ENCODE data around the gene CYTH3.

CYTH3 gene

DNA sequence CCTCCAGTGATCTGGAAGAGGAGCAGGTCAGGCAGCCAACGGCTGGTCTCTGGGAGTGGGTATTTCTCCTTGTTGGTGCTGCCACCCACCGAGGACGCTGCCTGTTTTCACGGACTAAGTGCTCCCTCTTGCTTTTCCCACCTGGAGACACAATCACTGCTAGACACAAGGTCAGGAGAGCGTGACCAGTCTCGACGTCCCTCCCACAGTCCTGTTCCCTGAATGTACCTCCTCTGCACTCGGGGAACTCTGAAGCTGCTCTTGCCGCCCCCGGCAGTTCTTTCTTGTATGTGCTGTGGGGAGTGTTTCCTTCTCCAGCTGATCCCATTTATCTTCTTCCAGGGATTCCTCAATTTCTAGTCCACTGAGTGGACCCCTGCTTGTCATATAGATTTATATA is 89.4 kb downstream of the CYTH3 start:
- Histone ChIP-seq H3K4me3 (ENCODE audit: low read depth, low read length) (no peak overlapping the region), H3K4me1 (ENCODE audit: control insufficient read depth, insufficient read depth, low read length) (no peaks in the 10 kb centered on the region), H3K9ac (ENCODE audit: low read depth, low read length) (no peak overlapping the region), H3K27ac (ENCODE audit: low read depth, low read length) (no peak overlapping the region), H3K9me3 (ENCODE audit: control insufficient read depth, insufficient read depth, low read length) (no peaks in the 10 kb centered on the region), H3K27me3 (ENCODE audit: control insufficient read depth, insufficient read depth, low read length) (no peaks in the 10 kb centered on the region), H3K36me3 (ENCODE audit: control insufficient read depth, insufficient read depth, low read length) (no peaks in the 10 kb centered on the region)

DNA sequence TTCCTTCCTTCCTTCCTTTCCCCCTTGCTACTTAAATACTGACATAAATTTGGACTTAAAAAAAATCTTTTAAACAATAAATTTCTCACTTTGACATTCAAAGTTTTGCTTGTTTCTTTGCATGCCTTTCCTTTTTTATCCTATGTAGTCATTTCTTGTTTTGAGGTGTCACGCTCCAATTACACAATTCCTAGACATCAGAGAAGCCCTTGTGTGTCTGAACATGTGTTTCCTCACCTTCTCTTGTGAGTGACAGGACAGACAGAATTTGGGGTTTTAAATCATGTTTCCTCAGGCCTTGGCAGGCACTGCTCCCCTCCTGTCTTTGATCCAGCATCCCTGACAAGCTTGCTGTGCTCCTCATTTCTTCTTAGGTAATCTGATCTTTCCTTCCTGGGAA is 91.3 kb downstream of the CYTH3 start:
- Histone ChIP-seq H3K9me3 (ENCODE audit: control insufficient read depth, insufficient read depth, low read length) (no peaks in the 10 kb centered on the region), H3K27ac (ENCODE audit: low read depth, low read length) (no peak overlapping the region), H3K36me3 (ENCODE audit: control insufficient read depth, insufficient read depth, low read length) (peaks cover 8% of the 10 kb centered on the region; the same call in 1 of the 2 replicates), H3K27me3 (ENCODE audit: control insufficient read depth, insufficient read depth, low read length) (no peaks in the 10 kb centered on the region), H3K4me3 (ENCODE audit: low read depth, low read length) (no peak overlapping the region), H3K4me1 (ENCODE audit: control insufficient read depth, insufficient read depth, low read length) (no peaks in the 10 kb centered on the region), H3K9ac (ENCODE audit: low read depth, low read length) (no peak overlapping the region)

DNA sequence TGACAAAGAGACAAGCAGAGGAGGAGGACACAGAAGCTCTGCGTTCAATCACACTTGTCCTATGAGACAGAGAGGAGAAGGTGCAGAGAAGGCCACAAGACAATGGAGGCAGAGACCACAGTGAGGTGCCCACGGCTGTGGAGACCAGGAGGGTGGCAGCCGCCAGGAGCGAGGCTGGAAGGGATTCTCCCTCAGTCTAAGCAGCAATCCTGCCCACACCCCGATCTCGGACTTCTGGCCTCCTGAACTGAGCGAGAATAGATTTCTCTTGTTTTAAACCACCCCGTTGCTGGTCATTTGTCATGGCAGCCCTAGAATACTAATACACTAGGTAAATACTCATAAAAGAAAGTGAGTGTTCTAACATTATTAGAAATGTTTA is 92.1 kb downstream of the CYTH3 start:
- Histone ChIP-seq H3K9me3 (ENCODE audit: control insufficient read depth, insufficient read depth, low read length) (no peaks in the 10 kb centered on the region), H3K27ac (ENCODE audit: low read depth, low read length) (no peak overlapping the region), H3K27me3 (ENCODE audit: control insufficient read depth, insufficient read depth, low read length) (no peaks in the 10 kb centered on the region), H3K9ac (ENCODE audit: low read depth, low read length) (no peak overlapping the region), H3K4me1 (ENCODE audit: control insufficient read depth, insufficient read depth, low read length) (no peaks in the 10 kb centered on the region), H3K36me3 (ENCODE audit: control insufficient read depth, insufficient read depth, low read length) (peaks cover 8% of the 10 kb centered on the region; the same call in 1 of the 2 replicates), H3K4me3 (ENCODE audit: low read depth, low read length) (no peak overlapping the region)

DNA sequence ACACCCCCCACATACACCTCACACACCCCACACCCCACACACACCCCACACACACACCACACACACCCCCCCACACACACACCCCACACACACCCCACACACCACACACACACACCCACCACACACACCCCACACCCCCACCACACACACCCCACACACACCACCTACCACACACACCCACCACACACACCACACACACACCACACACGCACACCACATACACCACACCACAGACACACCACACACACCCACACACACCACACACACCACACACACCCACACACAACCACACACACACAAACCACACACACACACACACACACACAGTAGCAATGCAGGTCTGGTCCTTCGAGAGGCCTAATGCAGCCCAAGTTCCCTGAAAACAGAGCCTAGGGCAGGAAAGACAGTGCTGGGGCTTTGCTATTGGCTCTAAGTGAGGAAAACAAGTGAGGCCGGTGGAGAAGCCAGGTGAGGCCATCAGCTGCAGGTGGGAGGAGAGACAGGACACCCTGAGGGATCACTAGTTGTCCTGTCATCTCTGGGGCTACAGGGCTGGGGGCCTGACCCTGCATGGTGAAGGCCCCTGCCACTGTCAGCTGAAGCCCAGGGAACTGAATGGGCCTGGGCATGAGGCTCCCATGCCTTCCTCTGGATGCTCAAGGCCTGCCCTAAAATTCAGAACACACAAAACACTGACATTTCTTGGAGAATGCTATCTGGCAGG is 92.6 kb downstream of the CYTH3 start:
- H3K4me3 ChIP-seq (ENCODE audit: low read depth, low read length): no peak overlapping the region
- H3K36me3 ChIP-seq (ENCODE audit: control insufficient read depth, insufficient read depth, low read length): peaks cover 8% of the 10 kb centered on the region; the same call in 1 of the 2 replicates
- no peak overlapping the region for H3K27ac ChIP-seq (ENCODE audit: low read depth, low read length)
- no peaks in the 10 kb centered on the region for H3K9me3 ChIP-seq (ENCODE audit: control insufficient read depth, insufficient read depth, low read length)
- H3K9ac ChIP-seq (ENCODE audit: low read depth, low read length): no peak overlapping the region
- no peaks in the 10 kb centered on the region for H3K27me3 ChIP-seq (ENCODE audit: control insufficient read depth, insufficient read depth, low read length)
- no peaks in the 10 kb centered on the region for H3K4me1 ChIP-seq (ENCODE audit: control insufficient read depth, insufficient read depth, low read length)

DNA sequence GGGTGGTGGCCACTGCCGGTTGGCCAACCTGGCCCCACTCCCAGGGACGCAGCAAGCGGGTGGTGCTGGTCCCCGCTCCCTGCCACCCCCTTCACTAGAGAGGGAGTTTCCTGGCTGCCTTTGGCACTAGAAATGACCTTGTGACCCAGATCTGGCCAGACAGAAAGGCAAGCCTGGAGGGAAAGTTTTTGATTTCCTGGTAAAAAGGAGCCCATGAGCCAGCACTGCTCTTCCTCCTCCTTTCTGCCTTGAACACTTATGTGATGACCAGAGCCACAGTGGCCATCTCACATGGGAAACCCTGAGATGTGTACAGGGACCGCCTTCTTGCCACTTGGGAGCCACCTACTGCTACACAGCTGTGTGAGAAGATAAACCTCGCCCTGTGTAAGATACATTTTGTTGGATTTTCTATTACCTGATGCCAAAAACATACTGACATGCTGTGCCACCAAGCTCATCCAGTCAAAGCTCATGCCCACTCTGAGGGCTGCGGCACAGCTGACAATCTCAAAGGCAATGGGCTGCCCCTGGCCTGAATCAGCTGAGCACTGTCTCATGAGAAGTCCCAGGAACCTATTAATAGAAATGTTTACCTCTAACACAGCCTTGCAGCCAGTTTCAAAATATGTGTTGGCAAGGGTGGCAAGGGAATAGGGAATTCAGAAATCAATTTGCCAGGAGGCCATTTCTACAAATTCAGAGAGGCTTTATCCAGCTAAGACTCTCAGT is 94.0 kb downstream of the CYTH3 start:
- no peak overlapping the region for H3K9ac ChIP-seq (ENCODE audit: low read depth, low read length)
- H3K27ac ChIP-seq (ENCODE audit: low read depth, low read length): no peak overlapping the region
- H3K27me3 ChIP-seq (ENCODE audit: control insufficient read depth, insufficient read depth, low read length): no peaks in the 10 kb centered on the region
- H3K9me3 ChIP-seq (ENCODE audit: control insufficient read depth, insufficient read depth, low read length): no peaks in the 10 kb centered on the region
- no peak overlapping the region for H3K4me3 ChIP-seq (ENCODE audit: low read depth, low read length)
- peaks cover 8% of the 10 kb centered on the region; the same call in 1 of the 2 replicates for H3K36me3 ChIP-seq (ENCODE audit: control insufficient read depth, insufficient read depth, low read length)
- no peaks in the 10 kb centered on the region for H3K4me1 ChIP-seq (ENCODE audit: control insufficient read depth, insufficient read depth, low read length)

DNA sequence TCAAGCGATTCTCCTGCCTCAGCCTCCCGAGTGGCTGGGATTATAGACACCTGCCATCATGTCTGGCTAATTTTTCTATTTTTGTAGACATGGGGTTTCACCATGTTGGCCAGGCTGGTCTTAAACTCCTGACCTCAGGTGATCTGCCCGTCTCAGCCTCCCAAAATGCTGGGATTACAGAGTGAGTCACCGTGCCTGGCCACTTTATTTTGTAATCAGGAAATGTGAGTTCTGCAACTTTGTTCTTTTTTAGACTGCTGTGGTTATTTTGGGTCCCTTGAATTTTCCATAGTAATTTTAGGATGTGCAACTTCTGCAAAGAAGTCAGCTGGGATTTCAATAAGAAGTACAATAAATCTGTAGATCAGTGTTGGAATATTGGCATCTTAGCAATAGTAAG is 96.8 kb downstream of the CYTH3 start:
- Histone ChIP-seq H3K9ac (ENCODE audit: low read depth, low read length) (no peak overlapping the region), H3K27ac (ENCODE audit: low read depth, low read length) (no peak overlapping the region), H3K9me3 (ENCODE audit: control insufficient read depth, insufficient read depth, low read length) (no peaks in the 10 kb centered on the region), H3K27me3 (ENCODE audit: control insufficient read depth, insufficient read depth, low read length) (no peaks in the 10 kb centered on the region), H3K4me1 (ENCODE audit: control insufficient read depth, insufficient read depth, low read length) (peaks cover 11% of the 10 kb centered on the region), H3K36me3 (ENCODE audit: control insufficient read depth, insufficient read depth, low read length) (peaks cover 8% of the 10 kb centered on the region; the same call in 1 of the 2 replicates), H3K4me3 (ENCODE audit: low read depth, low read length) (no peak overlapping the region)

DNA sequence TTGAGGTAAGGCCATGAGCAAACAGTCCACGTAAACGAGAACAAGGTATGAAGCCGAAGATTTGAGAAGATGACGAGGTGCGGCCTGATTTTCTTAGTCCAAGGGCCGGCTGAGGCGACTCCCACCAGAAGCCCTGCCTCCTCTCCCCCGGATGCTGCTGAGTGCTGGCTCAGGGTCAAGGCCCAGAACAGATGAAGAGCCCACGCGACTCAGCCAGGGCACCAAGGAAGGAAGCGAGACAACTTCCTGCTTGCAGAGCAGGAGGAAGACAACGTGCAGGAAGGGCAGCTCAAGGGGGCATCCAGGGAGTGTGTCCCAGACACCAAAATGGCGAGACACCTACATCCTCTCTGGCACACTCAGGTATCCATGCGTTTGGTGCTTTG is 99.5 kb downstream of the CYTH3 start:
- H3K4me3 ChIP-seq (ENCODE audit: low read depth, low read length): no peak overlapping the region

DNA sequence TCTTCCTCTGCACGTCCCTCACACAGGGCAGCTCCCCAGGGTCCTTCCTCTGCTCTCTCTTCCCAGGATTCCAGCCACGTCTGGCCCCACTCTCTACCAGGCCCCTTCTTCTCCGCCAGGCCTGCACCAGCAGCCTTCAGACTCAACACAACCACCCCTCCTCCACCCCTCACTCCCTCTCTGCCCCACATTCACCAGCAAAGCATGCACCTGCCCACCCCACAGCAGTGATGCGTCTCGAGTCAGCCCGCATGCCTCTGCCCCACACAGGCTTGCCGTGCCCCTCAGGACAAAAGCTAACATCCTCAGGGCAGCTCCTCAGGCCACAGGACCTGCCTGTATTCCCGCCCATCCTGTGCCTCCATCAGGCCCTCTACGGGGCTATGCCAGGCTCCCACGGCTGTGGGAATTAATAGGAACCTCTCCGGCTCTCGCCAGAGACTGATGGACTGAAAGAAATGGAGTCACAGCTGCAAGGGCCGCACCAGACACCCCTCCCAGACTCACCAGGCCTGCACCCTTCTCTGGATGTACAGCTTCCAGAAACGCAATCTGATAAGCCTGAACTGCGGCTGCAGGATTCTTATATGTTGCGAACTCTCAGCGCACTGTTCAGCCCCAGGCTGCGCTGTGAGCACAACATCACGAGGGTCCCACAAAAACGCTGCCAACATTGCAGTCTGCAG is 100.1 kb downstream of the CYTH3 start:
- H3K4me3 ChIP-seq (ENCODE audit: low read depth, low read length): no peak overlapping the region
- no peaks in the 10 kb centered on the region for H3K9me3 ChIP-seq (ENCODE audit: control insufficient read depth, insufficient read depth, low read length)
- peaks cover 6% of the 10 kb centered on the region; the same call in 1 of the 2 replicates for H3K36me3 ChIP-seq (ENCODE audit: control insufficient read depth, insufficient read depth, low read length)
- no peaks in the 10 kb centered on the region for H3K27me3 ChIP-seq (ENCODE audit: control insufficient read depth, insufficient read depth, low read length)
- H3K4me1 ChIP-seq (ENCODE audit: control insufficient read depth, insufficient read depth, low read length): peaks cover 11% of the 10 kb centered on the region
- no peak overlapping the region for H3K9ac ChIP-seq (ENCODE audit: low read depth, low read length)
- H3K27ac ChIP-seq (ENCODE audit: low read depth, low read length): no peak overlapping the region

More for the DNA sequence above, 99.5 kb downstream of the CYTH3 start:
- Histone ChIP-seq H3K36me3 (ENCODE audit: control insufficient read depth, insufficient read depth, low read length) (peaks cover 8% of the 10 kb centered on the region; the same call in 1 of the 2 replicates), H3K4me1 (ENCODE audit: control insufficient read depth, insufficient read depth, low read length) (peaks cover 11% of the 10 kb centered on the region), H3K9ac (ENCODE audit: low read depth, low read length) (no peak overlapping the region), H3K27me3 (ENCODE audit: control insufficient read depth, insufficient read depth, low read length) (no peaks in the 10 kb centered on the region), H3K9me3 (ENCODE audit: control insufficient read depth, insufficient read depth, low read length) (no peaks in the 10 kb centered on the region), H3K27ac (ENCODE audit: low read depth, low read length) (no peak overlapping the region)

DNA sequence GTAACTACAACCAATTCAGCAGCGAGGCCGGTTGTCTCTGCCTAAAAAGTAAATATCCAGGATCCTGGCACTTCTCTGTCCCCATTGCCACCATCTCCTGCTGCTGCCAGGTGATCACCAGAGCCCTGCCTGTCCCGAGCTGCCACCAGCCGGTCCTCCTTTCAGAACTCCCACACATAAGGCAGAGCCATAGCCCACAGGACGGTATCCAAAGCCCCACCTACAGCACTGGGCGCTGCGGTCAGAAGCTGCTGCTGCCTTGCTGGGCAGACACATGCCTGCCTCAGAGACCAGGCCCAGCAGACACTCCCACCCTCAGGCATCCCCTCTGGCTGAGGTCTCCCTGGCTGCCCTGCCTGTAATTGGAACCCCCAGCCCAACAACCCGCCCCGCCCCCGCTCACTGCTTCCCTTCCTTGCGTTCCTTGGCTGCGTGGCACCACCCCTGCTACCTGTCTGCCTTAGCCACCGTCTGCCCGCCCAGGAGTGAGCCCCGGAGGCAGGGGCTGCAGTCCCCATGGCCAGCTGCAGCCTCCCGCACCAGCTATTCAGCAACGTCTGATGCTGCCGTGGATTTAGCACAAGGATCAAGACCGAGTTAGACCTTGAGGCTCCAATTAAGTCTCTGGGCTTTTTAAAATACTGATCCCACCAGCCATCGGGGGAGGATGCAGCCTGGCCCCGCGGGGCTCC is 100.7 kb downstream of the CYTH3 start:
- no peaks in the 10 kb centered on the region for H3K27me3 ChIP-seq (ENCODE audit: control insufficient read depth, insufficient read depth, low read length)
- no peak overlapping the region for H3K4me3 ChIP-seq (ENCODE audit: low read depth, low read length)
- H3K9ac ChIP-seq (ENCODE audit: low read depth, low read length): no peak overlapping the region

DNA sequence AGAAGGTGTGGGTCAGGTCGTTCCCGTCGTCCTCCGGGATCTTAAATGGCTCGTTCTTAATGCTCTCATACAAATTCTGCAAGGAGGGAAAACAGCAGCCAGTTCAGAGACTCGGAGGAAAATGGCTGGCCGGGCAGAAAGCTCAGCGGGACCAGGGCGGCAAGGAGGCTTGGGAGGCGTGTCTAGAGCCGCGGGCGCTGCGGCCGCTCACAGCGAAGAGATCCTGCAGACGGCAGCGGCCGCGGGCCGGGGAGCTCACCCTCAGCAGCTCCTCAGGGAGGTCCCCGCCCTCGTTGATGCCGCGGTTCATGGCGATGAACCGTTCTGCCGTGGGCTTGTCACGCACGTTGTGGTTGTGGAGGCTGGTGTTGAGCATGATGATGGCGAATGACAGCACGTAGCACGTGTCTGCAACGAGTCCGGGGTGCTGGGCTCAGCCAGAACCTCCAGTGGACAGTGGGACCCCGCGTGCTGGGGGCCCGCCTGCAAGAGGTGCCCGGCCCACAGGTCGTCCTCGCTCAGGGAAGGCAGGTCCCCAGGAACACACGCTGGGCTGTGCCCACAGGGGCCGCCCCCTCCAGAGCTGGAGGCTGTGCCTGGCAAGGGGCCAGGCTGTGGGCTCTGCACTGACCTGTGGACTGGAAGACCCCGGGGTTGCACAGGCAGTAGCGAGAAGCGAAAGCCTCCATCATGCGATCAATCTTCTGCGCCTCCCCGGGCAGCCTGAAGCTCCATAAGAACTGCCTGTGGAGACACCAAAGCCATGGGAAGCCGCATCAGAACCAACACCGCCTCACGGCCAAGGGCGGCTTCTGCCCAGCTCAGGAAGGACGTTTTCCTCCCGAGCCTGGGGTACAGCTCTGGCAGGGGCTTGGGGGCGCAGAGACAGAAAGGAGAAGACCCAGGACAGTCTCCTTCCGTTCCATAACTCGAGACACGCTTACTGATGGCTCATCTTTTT is 101.6 kb downstream of the CYTH3 start:
- no peaks in the 10 kb centered on the region for H3K27me3 ChIP-seq (ENCODE audit: control insufficient read depth, insufficient read depth, low read length)
- peaks cover 11% of the 10 kb centered on the region for H3K4me1 ChIP-seq (ENCODE audit: control insufficient read depth, insufficient read depth, low read length)
- H3K27ac ChIP-seq (ENCODE audit: low read depth, low read length): no peak overlapping the region
- H3K9ac ChIP-seq (ENCODE audit: low read depth, low read length): no peak overlapping the region
- no peaks in the 10 kb centered on the region for H3K36me3 ChIP-seq (ENCODE audit: control insufficient read depth, insufficient read depth, low read length)
- no peak overlapping the region for H3K4me3 ChIP-seq (ENCODE audit: low read depth, low read length)
- no peaks in the 10 kb centered on the region for H3K9me3 ChIP-seq (ENCODE audit: control insufficient read depth, insufficient read depth, low read length)

More for the DNA sequence above, 100.7 kb downstream of the CYTH3 start:
- no peaks in the 10 kb centered on the region for H3K9me3 ChIP-seq (ENCODE audit: control insufficient read depth, insufficient read depth, low read length)
- peaks cover under 1% of the 10 kb centered on the region; the same call in 1 of the 2 replicates for H3K36me3 ChIP-seq (ENCODE audit: control insufficient read depth, insufficient read depth, low read length)
- H3K27ac ChIP-seq (ENCODE audit: low read depth, low read length): no peak overlapping the region
- peaks cover 11% of the 10 kb centered on the region for H3K4me1 ChIP-seq (ENCODE audit: control insufficient read depth, insufficient read depth, low read length)

Data from HUES48 (cell line).